GM21515 (cell line): ENCODE data around the gene ZNF639.
A peak's percentile ranks its signal among the peaks of the same experiment; 100 is the strongest.
"Not testable (repeated sequence)": the region's sequence is repeated elsewhere in the genome, so short reads cannot be mapped to it uniquely, and the experiment has no call there.

Experiments used
- ATAC-seq: cut with Tn5 transposase; IDR thresholded peaks from one replicate; pipeline ENCODE4 v1.9.1; 2021; ENCODE audit not compliant: unreplicated experiment

Gene ZNF639

GRCh38 chr3:179322286-179323196 lies at the start of gene ZNF639:
Gene ZNF639, plus strand, starts transcription at chr3:179323031. Its CDS starts 5,263 bp downstream, at chr3:179328294.
- peak; percentile 74 for ATAC-seq

- not testable (repeated sequence) for ATAC-seq
Measured at GRCh38 chr3:179274434-179274833, 48.4 kb upstream of the ZNF639 start.

- no peak for ATAC-seq
Measured at GRCh38 chr3:179276001-179276400, 46.8 kb upstream of the ZNF639 start.

- no peak for ATAC-seq
Measured at GRCh38 chr3:179276743-179277142, 46.1 kb upstream of the ZNF639 start.

GRCh38 chr3:179278151-179278550 lies 44.7 kb upstream of the ZNF639 start:
- no peak for ATAC-seq

GRCh38 chr3:179278932-179279693 lies 43.7 kb upstream of the ZNF639 start:
- ATAC-seq: no peak

- ATAC-seq: no peak
Measured at GRCh38 chr3:179279837-179280236, 43.0 kb upstream of the ZNF639 start.

- ATAC-seq: no peak
Measured at GRCh38 chr3:179281825-179282224, 41.0 kb upstream of the ZNF639 start.

- ATAC-seq: no peak
Measured at GRCh38 chr3:179286331-179286730, 36.5 kb upstream of the ZNF639 start.

GRCh38 chr3:179288845-179289244 lies 34.0 kb upstream of the ZNF639 start:
- ATAC-seq: no peak

GRCh38 chr3:179289295-179289694 lies 33.5 kb upstream of the ZNF639 start:
- no peak for ATAC-seq

GRCh38 chr3:179292450-179292849 lies 30.4 kb upstream of the ZNF639 start:
- ATAC-seq: no peak

- no peak for ATAC-seq
Measured at GRCh38 chr3:179297971-179298725, 24.7 kb upstream of the ZNF639 start.

GRCh38 chr3:179299316-179299715 lies 23.5 kb upstream of the ZNF639 start:
- ATAC-seq: no peak

- peak; percentile 66 for ATAC-seq
Measured at GRCh38 chr3:179299999-179300613, 22.7 kb upstream of the ZNF639 start.

- no peak for ATAC-seq
Measured at GRCh38 chr3:179301645-179302044, 21.2 kb upstream of the ZNF639 start.

- no peak for ATAC-seq
Measured at GRCh38 chr3:179302111-179302510, 20.7 kb upstream of the ZNF639 start.

- ATAC-seq: no peak
Measured at GRCh38 chr3:179304605-179305004, 18.2 kb upstream of the ZNF639 start.

- not testable (repeated sequence) for ATAC-seq
Measured at GRCh38 chr3:179307362-179307761, 15.5 kb upstream of the ZNF639 start.

GRCh38 chr3:179308001-179308400 lies 14.8 kb upstream of the ZNF639 start:
- ATAC-seq: no peak
